ENCODE measurements around the gene LGR6. TPM values are rescaled to one million over a fixed set of nuclear protein-coding genes. Genes with fewer than 3 reads are reported as not detected.

The LGR6 gene
- polyA plus RNA-seq, 1 experiment: not detected

DNA sequence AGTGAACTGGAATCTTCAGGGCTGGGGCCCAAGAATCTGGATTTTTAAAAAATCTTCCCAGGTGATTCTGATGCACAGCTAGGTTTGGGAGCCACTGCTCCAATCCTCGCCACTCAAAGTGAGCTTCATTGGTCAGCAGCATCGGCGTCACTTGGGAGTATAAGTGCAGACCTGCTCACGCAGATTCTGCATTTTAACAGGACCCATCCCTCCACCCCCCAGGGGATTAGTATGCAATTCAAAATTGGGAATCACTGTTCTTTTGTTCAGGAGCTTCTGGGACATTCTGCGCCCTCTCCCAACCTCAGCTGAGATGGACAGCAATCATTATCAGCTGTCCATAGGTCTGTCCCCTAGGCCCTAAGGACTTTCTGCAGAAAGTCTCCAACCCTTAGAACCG lies 53.5 kb downstream of the LGR6 start:
- ChIA-PET POLR2A (no interaction called here), CTCF (interaction anchor here (1.1 to 3.3 kb wide), 4 partner anchors 10 to 61 kb away, joined by 3 to 17 read pairs (median 9); no protein-coding TSS in a partner anchor)
- H3K4me3 ChIP-seq (ENCODE audit: low read depth, low read length): no peak overlapping the region
- TF ChIP-seq, protein P1, sequence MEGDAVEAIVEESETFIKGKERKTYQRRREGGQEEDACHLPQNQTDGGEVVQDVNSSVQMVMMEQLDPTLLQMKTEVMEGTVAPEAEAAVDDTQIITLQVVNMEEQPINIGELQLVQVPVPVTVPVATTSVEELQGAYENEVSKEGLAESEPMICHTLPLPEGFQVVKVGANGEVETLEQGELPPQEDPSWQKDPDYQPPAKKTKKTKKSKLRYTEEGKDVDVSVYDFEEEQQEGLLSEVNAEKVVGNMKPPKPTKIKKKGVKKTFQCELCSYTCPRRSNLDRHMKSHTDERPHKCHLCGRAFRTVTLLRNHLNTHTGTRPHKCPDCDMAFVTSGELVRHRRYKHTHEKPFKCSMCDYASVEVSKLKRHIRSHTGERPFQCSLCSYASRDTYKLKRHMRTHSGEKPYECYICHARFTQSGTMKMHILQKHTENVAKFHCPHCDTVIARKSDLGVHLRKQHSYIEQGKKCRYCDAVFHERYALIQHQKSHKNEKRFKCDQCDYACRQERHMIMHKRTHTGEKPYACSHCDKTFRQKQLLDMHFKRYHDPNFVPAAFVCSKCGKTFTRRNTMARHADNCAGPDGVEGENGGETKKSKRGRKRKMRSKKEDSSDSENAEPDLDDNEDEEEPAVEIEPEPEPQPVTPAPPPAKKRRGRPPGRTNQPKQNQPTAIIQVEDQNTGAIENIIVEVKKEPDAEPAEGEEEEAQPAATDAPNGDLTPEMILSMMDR (IDR thresholded peaks at IDR 0.05; ENCODE audit: insufficient read depth, low read depth, low read length): no peak
- no peaks in the 10 kb centered on the region for H3K36me3 ChIP-seq (ENCODE audit: control insufficient read depth, insufficient read depth, low read length)
- peaks cover 46% of the 10 kb centered on the region for H3K27me3 ChIP-seq (ENCODE audit: control insufficient read depth, insufficient read depth, low read length)
- DNase-seq (ENCODE audit: low read depth): no peak

GRCh38 chr1:202247837-202248795 lies 54.5 kb downstream of the LGR6 start:
- H3K36me3 ChIP-seq (ENCODE audit: control insufficient read depth, insufficient read depth, low read length): no peaks in the 10 kb centered on the region
- ChIA-PET CTCF (interaction anchor here (1.8 to 3.3 kb wide), 3 partner anchors 11 to 55 kb away, joined by 7 to 17 read pairs (median 14); partner anchors contain the start of gene LGR6), POLR2A (no interaction called here)
- H3K27me3 ChIP-seq (ENCODE audit: control insufficient read depth, insufficient read depth, low read length): peaks cover 44% of the 10 kb centered on the region
- H3K4me3 ChIP-seq (ENCODE audit: low read depth, low read length): no peak overlapping the region
- no peak for DNase-seq (ENCODE audit: low read depth)
- TF ChIP-seq, protein P1 (IDR thresholded peaks at IDR 0.05; ENCODE audit: insufficient read depth, low read depth, low read length): no peak

DNA sequence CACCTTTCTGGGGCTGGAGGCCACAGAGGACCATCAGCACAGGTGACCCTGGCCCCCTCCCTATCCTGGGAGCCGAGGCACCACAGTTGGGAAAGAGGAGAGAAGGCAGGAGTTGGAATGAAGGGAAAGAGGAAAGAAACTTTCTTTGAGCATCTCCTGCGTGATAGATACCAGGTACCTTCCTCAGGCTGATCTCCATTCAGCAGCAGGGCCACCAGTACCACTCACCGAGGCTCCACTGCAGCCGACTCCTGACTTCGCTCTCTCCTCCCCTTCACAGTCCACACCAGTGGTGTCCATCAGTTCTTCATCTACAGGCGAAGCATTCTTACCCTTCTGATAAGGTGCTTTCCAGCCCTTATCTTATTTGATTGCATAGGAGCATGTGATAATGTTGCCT lies 55.3 kb downstream of the LGR6 start:
- ChIA-PET POLR2A (no interaction called here), CTCF (interaction anchor here (1.8 to 3.2 kb wide), 3 partner anchors 12 to 56 kb away, joined by 7 to 14 read pairs (median 9); partner anchors contain the start of gene LGR6)
- TF ChIP-seq, protein P1 (IDR thresholded peaks at IDR 0.05; ENCODE audit: insufficient read depth, low read depth, low read length): no peak
- DNase-seq (ENCODE audit: low read depth): no peak
- Histone ChIP-seq H3K36me3 (ENCODE audit: control insufficient read depth, insufficient read depth, low read length) (no peaks in the 10 kb centered on the region), H3K4me3 (ENCODE audit: low read depth, low read length) (no peak overlapping the region), H3K27me3 (ENCODE audit: control insufficient read depth, insufficient read depth, low read length) (peaks cover 43% of the 10 kb centered on the region)

- TF ChIP-seq, protein P1 (IDR thresholded peaks at IDR 0.05; ENCODE audit: insufficient read depth, low read depth, low read length): no peak
- no peaks in the 10 kb centered on the region for H3K36me3 ChIP-seq (ENCODE audit: control insufficient read depth, insufficient read depth, low read length)
- CTCF ChIA-PET: interaction anchor here (1.8 to 2.9 kb wide), 2 partner anchors 12 to 57 kb away, joined by 7 to 9 read pairs; partner anchors contain the start of gene LGR6
- POLR2A ChIA-PET: no interaction called here
- peaks cover 43% of the 10 kb centered on the region for H3K27me3 ChIP-seq (ENCODE audit: control insufficient read depth, insufficient read depth, low read length)
- no peak overlapping the region for H3K4me3 ChIP-seq (ENCODE audit: low read depth, low read length)
- DNase-seq (ENCODE audit: low read depth): no peak
Observed at GRCh38 chr1:202249436-202249835, 55.8 kb downstream of the LGR6 start.

DNA sequence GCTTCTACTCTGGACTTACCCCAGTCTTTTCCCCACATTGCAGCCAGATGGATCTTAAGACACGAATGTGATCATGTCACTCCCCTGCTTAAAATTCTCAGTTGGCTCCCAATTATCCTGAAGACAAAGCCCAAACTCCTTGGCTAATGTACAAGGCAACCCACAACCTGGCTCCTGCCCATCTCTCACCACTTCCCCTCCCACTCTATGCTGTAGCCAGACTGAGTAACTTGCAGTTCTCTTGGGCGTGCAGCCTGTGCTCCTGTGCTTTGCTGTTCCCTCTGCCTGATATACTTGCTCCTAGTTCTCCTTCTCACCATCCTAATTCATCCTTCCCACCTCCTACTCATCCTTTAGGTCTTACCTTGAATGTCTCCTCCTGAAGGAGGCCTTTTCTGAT lies 56.2 kb downstream of the LGR6 start:
- DNase-seq (ENCODE audit: low read depth): no peak
- no peak overlapping the region for H3K4me3 ChIP-seq (ENCODE audit: low read depth, low read length)
- TF ChIP-seq, protein P1 (IDR thresholded peaks at IDR 0.05; ENCODE audit: insufficient read depth, low read depth, low read length): no peak
- ChIA-PET CTCF (interaction anchor here (1.8 to 2.9 kb wide), 2 partner anchors 13 to 57 kb away, joined by 7 to 9 read pairs; partner anchors contain the start of gene LGR6), POLR2A (no interaction called here)
- peaks cover 43% of the 10 kb centered on the region for H3K27me3 ChIP-seq (ENCODE audit: control insufficient read depth, insufficient read depth, low read length)
- H3K36me3 ChIP-seq (ENCODE audit: control insufficient read depth, insufficient read depth, low read length): no peaks in the 10 kb centered on the region

Measured in BJ (cell line).